GM18858 (cell line): ENCODE results near the gene GNAT2.

Experiments used
- ATAC-seq: cut with Tn5 transposase; IDR thresholded peaks from one replicate; pipeline ENCODE4 v1.9.1; 2021; ENCODE audit not compliant: unreplicated experiment

GNAT2 gene

DNA sequence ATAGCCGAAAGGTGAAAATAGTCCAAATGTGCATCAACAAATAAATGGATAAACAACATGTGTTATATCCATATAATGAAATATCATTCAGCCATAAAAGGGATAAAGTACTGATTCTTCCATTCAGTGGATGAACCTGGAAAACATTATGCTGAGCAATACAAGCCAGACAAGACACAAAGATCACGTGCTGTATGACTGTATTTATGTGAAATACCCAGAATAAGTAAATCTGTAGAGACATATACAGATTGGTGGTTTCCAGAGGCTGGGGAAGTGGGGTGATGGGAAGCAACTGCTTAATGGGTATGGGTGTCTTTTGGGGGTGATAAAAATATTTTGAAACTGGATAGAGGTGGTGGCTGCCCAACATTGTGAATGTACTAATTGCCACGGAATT lies 23.2 kb upstream of the GNAT2 start:
- ATAC-seq: no peak

GRCh38 chr1:109641861-109642260 lies 22.4 kb upstream of the GNAT2 start:
- no peak for ATAC-seq

DNA sequence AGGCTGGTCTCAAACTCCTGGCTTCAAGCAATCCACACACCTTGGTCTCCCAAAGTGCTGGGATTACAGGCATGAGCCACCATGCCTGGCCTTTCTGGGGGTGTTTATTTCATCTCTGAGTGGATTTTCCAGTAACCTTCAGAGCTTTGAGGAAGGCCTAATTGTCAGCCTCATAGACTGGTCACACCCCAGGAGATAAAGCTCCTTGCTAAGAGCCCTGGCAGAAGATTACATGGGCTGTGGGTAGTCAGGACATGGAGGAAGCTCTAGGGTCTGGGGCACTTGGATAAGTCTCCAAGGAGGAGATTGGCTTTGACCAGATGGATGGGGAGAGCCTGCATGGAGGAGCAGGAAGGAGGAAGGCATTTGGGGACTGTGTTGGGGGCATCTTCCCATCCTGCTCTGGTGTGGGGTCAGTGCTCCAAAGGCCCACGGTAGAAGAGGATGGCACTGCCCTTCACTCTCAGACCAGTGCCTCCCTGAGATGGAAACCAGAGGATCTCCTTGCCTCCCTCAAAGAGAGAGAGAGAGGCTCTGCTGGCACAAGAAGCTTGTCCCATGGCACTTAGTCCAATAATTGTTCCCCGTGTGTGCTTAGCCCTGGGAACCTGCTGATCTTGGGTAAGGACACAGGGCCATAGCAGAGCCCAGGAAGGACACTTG lies 21.8 kb upstream of the GNAT2 start:
- ATAC-seq: no peak

- ATAC-seq: no peak
These were observed 21.0 kb upstream of the GNAT2 start for GRCh38 chr1:109640285-109640865.

- no peak for ATAC-seq
These were observed 20.4 kb upstream of the GNAT2 start for GRCh38 chr1:109639841-109640184.

DNA sequence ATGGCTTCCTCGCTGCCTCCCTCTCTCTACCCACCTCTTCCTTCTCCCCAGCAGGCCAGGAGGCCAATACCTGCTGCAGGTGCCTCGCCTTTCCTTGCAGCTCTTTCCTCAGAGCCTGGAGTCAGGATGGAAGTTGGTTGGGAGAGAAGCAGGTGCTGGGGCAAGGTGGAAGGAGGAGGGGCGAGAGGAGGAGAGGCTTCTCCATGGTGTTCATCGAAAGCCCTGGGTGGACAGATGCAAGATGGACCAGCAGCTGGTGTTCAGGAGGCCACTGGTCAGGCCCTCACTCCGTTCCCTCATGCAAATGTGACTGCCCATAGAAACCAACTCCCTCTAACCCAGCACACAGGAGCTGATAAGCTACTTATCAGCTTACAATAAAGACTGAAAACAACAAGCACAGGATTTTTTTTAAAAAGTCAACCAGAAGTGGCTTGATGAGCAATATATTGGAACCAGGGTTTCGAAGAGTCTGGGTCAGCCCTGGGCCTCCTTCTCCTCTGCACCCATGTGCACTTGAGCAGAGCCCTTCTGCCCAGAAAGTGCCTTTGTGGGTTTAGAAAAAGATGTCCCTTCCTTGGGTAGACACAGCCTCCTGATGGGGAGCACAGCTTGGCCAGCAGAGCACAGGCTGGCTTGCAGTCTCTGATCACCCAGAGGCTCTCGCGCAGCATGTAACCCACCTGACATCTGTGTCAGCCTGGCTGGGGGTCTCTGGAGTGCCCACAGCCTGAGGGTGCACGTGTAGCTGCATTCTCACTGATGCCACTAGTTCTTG lies 19.8 kb upstream of the GNAT2 start:
- ATAC-seq: no peak

DNA sequence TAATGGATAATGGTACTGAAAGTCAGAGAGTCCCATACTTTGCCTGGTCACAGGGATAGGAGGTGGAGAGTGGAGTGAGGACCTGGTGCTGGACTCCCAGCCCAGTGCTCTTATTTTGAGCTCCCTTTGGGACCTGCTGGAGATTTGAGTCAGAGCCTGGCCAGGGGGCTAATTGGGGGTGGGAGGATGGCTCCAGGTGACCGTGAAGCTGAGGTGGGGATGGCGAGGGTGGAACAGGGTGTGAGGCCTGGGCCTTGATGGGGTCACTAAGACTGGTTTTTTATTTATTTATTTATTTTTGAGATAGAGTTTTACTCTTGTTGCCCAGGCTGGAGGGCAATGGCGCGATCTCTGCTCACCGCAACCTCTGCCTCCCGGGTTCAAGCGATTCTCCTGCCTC lies 18.0 kb upstream of the GNAT2 start:
- no peak for ATAC-seq

GRCh38 chr1:109636201-109636952 lies 17.0 kb upstream of the GNAT2 start:
- no peak for ATAC-seq

- no peak for ATAC-seq
These were observed 16.4 kb upstream of the GNAT2 start for GRCh38 chr1:109635862-109636200.

DNA sequence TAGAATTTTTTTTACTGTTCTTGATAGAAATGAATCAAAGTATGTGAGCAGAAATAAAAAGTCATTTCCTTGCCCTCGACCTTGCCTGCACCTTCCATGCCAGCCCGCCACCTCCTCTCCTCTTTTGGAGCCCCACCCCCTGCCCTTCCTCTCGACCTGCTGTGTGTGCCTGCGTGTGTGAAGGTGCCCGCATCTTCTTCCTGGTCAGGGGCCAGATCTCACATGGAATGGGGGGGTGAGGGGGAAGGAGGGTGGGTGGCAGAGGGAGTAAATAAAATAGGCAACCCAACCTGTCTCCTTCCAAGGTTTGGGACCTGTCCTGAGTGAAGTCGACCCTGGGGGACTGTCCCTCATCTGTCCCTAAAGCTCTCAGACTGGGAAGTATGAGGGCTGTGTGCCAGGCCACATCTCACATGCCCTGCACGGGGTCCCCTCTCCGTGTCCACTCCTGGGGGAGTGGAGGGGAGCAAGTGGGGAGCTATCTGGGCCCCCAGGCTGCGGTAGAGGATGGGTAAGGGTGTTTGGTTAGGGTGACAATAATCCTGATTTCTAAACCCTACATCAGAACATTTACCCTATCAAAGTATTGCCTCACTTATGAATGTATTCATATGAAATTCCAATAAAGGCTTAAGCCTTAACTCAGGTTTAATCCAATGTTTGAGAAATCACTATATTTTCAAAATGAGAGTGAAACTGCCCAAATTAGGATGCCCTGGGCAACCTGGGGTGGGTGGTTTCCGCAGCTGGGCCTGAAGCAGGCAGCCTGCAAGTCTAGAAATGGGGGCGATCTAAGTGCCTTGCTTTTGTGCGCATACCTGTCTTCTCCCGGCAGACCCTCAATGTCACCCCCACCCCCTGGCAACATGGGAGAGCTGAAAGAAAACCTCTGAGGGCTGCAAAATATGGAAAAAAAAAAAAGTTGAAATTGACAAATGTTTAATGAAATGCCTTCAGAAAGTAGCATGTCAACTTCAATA lies 15.6 kb upstream of the GNAT2 start:
- no peak for ATAC-seq

DNA sequence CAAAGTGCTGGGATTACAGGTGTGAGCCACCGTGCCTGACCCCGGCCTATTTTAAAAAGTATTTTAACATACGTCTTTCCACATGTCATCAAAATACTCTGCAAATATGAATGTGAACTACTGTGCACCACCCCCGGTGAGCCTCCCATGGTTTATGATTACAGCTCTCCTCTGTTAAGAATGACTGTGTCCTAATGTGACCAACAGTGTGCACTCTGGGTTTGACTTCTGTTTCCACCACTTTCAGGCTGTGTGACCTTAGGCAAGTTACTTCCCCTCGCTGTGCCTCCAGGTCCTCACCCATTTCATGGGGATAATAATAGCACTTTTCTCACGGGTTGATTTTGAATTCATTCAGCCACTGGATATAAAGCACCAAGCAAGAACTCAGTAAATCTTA lies 14.9 kb upstream of the GNAT2 start:
- no peak for ATAC-seq

DNA sequence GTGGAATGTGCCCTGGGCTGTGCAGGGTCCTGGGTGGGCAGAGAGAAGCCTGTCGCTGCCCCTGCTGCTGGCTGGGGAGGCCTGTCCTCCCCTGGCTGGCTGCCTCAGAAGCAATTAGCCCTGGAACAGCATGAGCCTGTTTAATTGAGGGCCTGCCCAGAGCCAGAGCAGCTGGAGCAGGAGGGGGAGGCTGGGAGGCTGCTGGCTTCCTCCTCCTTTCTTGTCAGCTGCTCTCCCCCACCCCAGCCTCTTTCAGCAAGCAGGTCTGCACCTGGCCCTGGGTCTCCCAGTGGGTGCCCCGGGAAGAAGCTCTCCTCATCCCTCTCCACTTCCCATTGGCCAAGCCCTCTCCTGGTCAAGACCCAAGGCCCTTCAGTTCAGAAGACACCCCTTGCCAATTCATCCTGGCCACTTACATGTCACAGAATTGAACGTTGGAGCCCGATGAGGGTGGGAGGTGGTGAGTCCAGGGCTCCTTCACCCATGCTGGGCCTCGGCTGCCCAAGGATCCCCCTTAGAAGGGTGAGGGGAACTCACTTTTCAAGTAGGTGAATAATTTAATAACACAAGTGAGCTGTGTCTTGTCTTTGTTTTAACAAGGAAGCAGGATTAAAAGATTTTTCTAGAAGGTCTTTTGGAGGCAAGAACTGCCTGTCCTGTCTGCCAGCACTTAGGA lies 13.4 kb upstream of the GNAT2 start:
- ATAC-seq: no peak

- no peak for ATAC-seq
These were observed 12.4 kb upstream of the GNAT2 start for GRCh38 chr1:109631513-109632505.

DNA sequence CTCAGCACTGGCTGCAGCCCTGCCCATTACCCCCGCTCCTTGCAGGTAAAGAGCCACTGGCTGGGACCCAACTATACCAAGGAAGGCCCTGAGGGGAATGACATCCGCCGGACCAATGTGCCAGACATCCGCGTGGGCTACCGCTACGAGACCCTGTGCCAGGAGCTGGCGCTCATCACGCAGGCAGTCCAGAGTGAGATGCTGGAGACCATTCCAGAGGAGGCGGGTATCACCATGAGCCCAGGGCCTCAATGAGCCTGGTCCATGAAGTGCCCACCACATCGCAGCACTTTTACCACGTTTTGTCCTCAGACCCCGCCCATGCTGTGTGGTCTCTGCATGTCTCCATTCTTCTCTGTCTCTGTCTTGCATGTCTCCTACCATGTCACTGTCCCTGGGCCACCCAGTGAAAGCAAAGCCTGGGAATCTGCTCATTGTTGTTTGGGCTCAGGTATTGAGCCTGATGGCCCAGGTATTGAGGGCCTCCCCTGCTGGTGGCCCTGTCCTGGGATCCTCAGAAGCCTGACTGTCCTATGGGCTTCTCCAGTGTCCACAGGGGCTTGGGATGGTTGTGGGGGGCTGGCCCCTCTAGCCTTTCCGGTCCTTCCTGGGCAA lies 11.6 kb upstream of the GNAT2 start:
- ATAC-seq: no peak

- no peak for ATAC-seq
These were observed 10.9 kb upstream of the GNAT2 start for GRCh38 chr1:109630081-109630897.

- no peak for ATAC-seq
These were observed 10.1 kb upstream of the GNAT2 start for GRCh38 chr1:109629372-109630030.
